Stimulated activated CD8-positive, alpha-beta memory T cell treated with anti-CD3 and anti-CD28 coated beads, Interleukin-2, amount 100 ng/mL, for 48 hours (primary cell): ENCODE results near the gene HIVEP1.

Experiments
- DNase-seq, 2 donors: peaks; one replicate each; pipeline ENCODE4 v3.0.0-alpha.2; 2020; ENCODE audit warnings: low read depth in 2 of 2

The HIVEP1 gene

DNA sequence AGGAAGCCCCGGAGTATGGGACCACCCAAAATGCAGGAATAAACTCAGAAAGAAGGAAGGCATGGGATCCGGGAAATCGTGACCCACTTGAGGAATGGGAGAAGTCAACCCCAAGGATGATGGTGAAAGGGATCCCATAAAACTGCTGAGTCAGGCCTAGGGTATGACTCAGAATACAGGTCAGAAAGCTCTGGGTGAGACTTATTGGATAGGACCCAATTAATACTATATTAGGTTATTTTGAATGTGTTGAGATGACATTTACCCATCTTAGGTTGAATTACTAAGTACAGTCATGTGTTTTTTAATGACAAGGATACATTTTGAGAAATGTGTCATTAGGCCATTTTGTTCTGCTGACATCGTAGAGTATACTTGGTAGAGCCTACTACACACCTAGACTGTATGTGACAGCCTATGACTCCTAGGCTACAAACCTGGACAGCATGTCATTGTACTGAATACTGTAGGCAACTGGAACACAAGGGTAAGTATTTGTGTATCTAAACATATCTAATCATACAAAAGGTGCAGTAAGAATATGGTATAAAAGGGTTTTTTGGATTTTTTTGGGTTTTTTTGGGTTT, 17.1 kb upstream of the HIVEP1 start:
- DNase-seq: no peak

DNA sequence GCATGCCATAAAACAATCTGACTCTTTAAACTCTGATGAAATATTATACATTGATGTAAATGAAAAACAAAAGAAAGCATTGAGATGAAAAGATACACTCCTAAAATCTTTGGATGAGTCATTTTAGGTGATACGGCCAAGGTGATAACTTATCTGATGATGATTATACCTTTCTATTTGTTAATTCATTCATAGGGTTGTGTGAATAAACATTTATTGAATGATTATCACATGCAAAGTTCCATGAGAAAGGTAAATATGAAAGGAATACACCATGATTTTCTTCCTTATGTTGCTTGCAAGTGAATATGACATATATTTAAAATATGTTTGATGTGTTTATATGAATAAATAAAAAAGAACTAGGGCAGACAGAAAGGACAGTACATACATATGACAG, 15.4 kb upstream of the HIVEP1 start:
- no peak for DNase-seq

DNA sequence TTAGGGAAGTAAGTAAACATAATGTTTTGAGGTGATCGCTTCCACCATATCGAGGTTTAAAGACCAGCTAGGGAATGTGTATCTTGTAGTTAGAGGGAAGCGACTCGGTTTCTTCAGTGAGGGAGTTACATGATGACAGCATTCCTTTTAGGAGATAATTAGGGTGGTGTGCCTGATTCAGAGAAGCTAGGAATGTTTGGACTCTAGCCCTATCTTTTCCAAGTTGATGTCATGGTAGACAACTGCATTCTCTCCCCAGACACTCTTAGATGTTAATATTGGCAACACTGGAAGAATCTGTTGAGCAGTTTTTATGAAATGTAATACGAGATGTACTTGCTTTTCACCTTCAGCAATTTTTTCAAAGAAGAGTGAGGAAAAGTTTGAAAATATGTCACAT, 12.9 kb upstream of the HIVEP1 start:
- DNase-seq: no peak

DNA sequence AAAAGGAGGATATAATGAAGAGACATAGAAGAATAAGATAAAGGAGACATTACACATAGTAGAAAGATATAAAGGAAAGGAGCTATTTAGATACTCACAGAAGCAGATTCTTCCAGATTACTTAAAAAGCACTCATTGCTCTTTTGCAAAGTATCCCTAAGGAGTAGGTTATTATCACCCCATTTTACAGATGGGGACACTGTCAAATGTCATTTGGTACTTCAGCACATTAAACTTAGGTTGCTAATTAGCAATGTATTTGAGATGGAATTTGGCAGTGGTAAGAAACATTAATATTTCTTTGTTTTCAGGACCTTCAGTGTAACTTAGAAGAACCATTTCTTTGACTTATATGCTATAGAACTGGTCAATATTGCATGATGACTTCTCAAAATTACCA, 11.9 kb upstream of the HIVEP1 start:
- DNase-seq: no peak

DNA sequence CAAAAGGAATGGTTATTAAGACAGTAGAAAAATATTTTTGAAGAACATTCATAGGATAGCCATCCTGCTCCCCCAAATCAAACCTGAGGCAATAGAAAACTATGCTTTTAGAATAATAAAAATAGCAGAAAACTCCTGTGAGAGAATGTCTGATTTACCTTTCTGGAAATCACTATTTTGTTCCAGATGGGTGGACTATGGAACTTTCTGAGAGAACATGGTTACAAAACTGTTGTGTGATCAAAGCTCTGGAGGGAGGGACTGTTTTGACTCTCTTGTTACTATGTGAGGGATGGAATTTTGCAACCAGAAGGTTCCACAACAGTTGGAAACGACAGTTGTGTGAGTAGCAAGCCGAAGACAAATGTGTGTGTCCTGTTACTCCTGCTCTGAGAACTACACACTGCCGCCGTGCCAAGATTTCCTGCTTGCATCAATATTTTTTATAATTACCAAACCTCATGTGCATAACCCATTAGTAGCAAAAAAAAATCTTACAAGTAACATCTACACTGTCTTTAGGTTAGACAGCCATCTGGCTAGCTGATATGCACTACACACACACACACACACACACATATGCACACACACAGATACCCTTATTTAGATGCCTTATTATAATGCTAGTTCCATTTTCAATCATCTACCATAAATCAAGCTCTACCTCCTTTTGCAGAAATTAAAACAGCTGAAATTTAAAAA, 11.0 kb upstream of the HIVEP1 start:
- DNase-seq: no peak

DNA sequence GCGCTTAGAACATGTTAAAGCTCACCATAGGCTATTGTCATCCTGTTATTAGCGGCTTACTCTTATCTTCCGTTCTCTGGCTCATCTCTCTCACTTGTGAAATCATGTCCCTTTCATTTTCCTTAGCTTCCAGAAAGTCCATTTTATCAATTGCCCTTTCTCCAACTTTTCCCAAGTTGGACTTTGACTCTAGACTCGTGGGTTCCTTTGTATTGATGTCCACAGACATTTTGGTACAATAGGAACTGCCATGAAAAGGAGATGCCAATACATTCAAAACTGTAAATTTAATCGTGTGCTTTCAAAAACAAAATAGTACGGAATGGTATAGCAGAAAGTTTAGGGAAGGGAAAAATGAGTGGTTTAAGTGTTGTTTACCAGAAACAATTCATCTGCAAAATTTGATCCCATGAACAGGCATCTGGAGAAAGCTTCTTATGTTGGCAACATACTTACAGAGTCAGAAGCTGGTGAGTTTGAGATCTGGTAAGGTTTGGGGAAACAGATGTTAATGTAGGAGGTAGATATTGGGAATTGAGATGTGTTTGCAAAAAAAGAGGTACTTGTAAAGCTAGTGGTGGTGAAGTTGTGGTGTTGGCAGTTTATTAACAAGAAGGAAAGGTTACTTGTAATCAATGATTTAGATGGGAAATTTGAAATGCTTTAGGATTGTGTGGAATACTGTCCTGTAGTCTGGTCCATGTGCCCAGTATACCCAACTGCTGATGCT, 10.2 kb upstream of the HIVEP1 start:
- DNase-seq: no peak

DNA sequence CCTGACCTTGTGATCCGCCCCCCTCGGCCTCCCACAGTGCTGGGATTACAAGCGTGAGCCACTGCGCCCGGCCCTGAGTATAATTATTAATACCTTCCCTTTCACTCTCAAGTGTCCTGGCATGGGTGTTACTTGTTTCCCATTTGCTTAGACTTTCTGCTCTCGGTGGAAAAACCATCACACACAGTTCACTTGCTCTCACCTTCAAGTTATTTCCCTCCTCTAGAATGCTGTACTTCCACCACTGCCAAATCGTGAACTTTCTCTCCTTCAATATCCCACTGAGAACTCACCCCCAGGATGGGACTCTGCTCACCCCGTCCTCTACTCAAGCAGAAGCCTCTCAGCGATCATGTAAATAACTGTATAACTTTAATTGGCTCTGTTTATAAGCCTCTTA, 4.6 kb upstream of the HIVEP1 start:
- DNase-seq: no peak

DNA sequence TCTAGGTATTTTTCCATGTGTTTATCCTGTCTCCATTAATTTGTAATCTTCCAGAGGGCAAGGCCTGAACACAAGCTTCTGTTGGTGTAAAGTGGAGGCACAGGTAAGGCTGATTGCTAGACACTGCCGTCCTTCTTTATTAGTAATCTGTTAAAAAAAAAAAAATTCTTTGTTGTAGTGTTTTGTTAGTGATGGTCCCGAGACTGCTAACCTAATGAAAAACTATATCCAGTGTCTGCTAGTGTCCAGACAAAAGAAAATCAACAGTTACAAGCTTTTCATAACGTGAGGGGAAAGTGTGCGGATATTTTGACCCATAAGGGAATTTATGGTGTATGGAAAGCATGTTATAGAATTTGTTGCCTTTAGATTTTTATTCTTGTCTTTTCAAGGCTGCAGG, 4.2 kb upstream of the HIVEP1 start:
- no peak for DNase-seq

DNA sequence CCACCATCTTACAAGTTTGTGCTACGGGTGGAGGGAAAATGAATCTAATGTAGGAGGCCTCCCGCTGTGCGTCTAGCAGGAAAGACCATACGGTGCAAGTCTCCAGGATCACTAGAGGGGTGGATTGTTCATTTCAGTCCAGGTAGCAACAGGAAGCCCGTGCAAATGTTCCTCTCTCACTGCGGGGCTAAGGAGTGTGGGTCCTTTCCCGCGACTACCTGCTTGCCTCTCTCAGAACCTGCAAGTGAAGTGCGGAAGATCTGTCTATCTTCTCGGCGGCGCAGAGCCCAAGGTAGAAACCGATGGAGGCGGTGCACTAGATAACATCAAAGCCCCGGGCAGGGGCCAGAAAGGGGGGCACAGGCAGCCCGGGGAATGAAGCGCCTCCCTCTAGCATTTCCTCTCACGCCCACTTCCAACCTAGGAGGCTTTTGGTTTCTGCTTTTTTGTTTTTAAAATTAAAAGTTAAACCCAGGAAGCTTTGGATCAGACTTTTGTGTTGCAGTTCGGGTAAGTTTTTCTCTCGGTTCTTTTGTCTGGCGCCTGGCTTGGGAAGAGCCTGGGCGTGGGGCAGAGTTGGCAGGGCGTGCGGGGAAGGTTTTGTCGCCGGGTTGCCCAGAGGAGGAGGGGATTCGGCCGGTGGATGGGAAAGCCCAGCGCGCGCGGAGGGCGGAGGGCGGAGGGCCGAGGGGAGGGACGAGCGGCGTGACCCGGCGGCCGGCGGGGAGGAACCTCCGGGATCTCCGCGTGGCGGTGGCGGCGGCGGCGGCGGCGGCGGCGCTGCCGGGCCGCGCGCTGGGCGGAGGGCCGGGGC, 3.5 kb upstream of the HIVEP1 start:
- peak; percentile 70 to 75 for DNase-seq

DNA sequence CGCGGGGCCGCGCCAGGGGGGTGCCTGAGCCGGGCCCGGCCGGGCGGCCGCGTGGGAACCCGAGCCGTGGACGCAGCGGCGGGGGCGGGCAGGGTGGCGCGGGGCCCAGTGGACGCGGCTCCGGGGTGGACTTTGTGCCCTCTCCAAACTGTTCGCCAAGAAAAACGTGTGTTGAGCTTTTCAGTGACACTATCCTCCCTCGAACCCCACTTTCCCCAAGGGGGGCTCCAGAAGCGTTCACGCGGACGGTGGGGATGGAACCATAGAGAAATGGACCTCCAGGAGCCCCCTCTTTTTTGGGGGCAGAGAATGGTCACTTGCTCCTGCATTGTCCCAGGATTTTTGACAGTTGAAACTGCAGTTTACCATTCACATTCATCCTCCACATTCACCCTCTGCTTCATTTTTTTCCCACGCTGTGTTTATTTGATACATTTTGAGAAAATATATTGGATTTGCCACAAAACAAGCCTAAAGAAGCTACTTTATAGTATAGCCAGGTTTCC, 2.9 kb upstream of the HIVEP1 start:
- no peak for DNase-seq

DNA sequence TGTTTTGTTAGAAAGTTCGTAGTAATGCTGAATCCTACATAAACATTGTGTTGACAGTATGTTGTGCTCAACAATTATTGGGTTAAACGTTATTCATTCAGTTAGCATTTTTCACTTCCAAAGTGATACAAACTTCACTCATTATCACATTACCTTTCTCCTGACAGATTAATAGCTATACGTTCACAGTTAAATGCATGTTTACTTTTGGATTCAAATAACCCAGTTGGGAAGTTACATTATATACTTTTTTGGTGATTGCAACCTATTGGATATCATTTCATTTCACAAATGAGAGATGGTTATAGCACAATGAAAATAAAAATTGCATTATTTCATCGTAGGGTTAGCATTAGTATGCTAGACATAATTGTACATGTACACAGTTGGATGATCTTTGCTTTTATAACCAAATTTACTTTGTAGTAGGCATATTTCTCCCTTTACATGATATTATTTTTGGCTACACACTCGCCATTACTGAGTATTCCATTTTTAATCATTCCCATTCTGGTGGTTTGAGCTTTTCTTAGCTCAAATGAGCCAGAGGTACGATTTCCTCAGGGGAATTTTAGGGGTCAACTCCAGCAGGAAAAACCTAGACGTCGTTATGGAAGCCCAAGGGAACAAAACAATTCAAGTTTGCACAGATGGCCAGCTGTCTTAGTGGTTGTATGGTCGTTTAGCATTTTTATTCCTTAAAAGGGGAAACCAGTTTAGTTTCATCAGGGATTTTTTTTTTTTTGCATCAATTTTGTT, 2.1 kb upstream of the HIVEP1 start:
- no peak for DNase-seq

DNA sequence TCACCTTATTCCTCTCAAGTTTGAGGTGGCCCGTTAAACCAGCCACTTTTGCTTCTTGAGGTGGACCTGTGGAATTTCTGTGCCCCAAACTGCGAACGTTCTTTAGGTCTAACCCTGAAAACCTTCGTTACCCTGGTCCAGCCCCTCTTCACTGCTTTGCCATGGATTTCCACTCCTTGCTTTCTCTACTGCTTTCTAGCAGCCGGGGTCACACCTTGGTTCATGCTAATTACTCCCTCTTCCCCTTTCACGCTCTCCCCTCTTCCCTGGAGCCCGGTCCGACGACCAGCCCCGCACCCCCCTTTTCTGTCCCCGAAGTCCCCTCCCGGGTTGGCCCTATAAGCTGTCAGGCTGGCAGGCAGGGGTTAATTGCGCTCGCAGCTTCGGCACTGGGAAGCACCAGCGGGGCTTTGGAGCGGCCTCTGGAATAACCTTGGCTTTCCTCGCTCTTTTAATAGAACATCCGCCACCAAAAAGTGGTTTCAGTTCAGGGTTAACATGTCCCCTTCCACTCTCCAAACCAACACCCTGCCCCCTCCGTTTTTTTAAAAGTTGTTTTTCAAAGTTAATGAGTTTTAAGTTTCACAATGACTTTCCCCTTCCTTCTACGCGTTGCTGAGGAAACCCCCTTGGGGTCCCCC, 1.4 kb upstream of the HIVEP1 start:
- DNase-seq: peak in 1 of 2 donors; percentile 29

DNA sequence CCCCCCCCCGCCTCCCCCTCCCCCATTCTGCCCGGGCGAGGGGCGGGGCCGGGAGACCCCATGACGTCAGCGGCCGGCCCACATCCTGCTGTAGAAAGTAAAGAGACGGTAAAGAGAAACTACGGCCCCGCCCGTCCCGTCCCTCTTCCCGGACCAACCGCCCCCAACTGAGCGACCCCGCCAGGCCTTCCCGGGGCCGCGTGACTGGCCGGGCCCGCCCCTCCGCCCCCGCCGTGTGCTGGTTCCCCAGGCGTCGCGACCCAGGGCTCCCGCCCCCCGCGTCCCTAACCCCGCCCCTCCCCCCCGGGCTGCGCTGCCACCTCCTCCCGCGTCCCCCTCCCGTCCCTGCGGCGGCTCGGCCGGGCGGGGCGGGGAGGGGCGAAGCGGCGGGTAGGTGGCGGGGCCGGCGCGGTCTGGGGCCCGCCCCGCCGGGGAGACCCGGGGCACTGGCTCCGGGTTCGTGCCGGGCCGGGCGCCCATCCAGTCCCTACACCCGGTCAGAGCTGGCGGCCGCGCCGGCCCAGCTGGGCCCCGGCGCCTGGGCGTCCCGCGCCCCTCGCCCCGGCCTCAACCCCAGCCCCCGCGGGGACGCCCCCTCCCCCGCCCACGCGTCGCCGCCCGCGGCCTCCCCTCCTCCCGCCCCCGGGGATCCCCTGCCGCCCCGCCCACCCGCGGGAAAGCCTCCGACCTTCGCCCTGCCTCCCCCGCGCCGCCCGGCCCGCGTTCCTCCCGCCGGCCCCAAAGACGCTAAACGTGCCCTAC, 655 bp upstream of the HIVEP1 start:
- peak; percentile 93 to 94 for DNase-seq

DNA sequence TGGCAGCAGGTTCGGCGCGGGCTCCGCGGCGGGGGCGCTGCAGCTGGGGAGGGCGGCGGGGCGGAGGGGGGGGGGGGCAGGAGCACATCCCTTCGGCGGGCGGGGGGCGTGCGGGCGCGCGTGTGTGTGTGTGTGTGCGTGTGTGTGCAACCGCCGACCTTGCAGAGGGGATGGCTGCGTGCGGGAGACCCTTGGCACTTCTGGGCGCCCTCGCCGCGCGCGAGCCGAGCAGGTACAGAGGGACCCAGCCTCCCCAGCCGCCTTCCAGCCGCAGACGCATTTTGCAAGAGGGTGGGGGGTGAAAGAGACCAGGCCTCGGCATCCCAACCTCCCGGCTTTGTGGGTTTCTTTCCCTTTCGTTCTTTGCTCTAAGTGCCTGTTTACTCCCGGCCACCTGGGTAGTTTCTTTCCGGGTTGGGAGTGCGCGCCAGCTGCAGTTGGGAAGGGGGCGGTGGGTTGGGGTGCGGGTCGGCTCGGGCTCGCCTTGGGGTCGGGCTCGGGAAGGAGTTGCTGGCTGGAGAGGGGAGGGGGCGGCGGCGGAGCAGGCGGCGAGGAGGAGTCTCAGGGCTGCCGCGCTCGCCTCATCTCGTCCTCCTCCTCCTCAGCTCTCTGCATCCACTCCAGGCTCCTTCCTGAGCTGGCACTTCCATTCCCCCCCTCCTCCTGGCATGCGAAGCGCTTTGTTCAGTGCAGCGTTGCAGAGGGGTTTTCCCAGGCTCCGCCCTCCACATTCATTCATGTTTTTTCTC, 620 bp downstream of the HIVEP1 start:
- peak; percentile 49 to 64 for DNase-seq

DNA sequence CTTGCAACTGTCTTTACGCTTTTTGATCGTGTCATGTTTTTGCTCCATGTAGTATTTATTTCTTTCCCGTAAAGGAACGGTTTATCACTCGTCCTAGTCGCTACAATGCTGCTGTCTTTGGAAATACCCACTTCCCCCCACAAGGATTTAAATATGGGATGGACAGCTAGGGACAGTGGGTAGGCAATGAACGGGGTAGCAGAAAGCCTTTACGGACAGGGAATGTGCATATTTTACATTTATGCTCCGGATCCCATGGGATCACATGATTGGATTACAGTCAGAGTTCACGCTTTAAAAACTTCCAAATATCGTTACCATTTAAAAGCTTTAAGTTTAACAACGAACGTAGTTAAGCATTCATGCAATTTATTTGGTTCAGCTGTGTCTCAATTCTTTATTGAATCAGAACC, 1.2 kb downstream of the HIVEP1 start:
- DNase-seq: no peak

DNA sequence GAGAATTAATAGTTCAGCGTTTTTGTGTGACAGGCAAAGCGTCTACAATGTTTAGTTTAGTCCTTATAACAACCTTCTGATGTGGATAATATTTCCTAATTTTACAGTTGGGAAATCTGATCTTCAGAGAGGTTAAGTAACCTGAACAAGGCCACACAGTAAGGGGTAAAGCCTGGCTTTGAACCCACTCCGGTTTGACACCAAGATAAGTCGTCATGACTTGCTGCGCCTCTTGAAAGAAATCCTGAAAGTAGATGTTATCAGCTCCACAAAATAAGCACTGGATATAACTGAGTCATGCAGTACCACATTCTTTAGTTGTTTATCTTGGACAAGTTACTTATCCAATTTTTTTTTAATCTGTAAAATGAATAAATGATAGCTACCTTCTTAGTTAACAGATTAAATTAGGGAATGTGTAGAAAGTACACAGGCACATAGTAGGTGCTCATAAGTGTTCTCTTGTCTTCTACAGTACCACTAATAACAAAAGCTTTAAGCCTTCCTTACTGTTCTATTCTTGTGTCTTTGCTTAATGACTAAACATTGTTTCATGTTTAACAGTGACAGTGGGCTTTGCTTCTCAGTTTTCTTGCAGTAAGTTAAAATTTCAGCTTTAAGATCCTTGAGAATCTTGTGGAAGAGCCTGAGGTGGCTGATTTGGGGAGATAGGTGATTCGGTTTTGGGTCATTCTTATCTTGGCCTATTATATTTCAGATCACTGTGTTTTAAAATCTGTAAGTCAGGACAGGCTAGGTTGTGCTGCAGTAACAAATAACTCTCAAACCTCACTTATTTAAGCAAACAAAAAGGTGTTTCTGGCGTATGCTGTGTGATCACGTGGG, 2.1 kb downstream of the HIVEP1 start:
- no peak for DNase-seq

DNA sequence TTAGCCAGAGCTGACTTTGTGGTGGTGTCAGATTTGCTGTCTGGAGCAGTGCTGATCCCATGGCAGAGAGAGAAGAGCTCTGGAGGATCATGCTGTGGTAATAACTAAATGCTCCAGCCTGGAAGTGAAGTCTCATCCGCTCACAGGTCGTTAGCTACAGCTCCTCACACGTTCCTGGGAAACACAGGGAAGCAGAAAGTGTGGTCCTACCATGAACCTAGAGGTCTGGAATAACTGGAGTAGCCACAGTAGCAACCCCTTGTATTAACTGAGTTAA, 2.7 kb downstream of the HIVEP1 start:
- no peak for DNase-seq

DNA sequence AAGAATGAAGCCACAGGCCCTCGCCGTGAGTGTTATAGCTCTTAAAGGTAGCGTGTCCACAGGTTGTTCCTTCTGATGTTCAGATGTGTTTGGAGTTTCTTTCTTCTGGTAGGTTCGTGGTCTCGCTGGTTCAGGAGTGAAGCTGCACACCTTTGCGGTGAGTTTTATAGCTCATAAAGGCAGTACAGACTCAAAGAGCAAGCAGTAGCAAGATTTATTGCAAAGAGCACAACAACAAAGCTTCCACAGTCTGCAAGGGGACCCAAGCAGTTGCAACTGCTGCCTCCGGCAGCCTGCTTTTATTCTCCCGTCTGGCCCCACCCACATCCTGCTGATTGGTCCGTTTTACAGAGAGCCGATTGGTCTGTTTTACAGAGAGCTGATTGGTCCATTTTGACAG, 5.2 kb downstream of the HIVEP1 start:
- DNase-seq: no peak
